GM21825 (cell line): Measurements from ENCODE around the gene FAM76B.
A peak's percentile ranks its signal among the peaks of the same experiment; 100 is the strongest.
"Not testable (repeated sequence)": the region's sequence is repeated elsewhere in the genome, so short reads cannot be mapped to it uniquely, and the experiment has no call there.

Experiments used
- ATAC-seq: cut with Tn5 transposase; IDR thresholded peaks from one replicate; pipeline ENCODE4 v1.9.1; 2021; ENCODE audit warnings: mild to moderate bottlenecking, moderate library complexity; ENCODE audit not compliant: unreplicated experiment

Gene FAM76B

DNA sequence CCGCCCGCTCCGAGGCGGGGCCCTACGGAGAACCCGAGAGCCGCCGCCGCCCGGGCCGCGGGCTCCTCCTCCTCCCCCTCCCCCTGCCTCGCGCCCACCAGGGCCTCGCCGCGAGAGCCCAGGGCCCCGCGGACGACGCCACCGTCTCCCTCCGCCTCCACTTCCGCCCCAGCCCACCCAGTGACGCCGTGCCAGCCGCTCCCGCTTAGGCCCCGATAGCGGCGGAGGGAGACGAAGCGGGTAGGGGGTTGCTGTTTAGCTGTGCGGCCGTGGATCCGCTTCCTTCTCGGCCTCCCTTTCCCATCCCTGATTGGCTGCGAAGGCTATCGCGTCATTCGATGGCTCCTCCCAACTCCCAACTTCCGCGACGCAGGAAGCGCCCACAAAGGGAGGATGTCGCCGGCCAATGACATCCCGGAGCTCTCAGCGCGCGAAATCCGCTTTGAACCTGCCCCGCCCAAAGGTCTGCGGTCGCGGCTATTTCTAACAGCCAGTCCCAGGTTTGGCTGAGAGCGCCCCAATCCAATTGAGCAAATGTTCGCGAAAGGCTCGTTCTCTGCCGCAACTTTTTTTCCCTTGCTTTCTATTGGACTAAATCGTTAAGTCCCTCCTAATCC is at the start of gene FAM76B:
Gene FAM76B, minus strand, starts transcription at position 277 of the 617 bp plus-strand sequence. CDS start 304 bp downstream, outside the sequence.
- ATAC-seq: peak; percentile 74

DNA sequence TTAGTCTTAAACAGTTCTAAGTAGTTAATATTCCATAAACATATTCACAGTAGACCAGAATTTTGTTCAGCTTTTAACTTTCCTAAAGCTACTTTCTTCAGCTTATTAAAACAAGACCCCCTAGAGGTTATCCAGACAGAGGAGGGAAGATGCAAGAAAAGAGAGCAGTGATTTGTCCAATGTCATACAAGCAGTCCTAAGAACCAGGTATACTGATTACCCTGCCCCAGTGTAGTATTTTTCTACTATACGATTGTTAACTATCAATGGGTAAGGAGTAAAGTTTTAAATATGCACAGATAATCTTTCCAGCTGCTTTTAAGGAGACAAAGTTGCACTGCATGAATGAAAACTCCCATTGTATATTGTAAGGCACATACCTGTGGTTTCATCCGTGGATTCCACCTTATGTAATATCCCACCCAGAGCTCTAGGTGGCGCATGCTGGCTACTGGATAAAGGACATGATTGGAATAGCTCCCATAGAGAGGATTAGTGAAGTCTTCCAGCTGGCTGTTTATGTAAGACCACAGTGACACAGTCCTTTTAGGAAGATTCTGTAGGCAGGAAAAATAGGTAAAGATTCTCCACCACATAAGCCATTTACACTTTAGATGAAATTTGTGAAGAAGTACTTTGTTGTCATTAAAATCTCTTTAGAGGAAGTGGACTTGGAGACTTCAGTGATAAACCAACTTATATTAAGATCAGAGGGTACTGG is 46.3 kb upstream of the FAM76B start:
- peak; percentile 92 for ATAC-seq

DNA sequence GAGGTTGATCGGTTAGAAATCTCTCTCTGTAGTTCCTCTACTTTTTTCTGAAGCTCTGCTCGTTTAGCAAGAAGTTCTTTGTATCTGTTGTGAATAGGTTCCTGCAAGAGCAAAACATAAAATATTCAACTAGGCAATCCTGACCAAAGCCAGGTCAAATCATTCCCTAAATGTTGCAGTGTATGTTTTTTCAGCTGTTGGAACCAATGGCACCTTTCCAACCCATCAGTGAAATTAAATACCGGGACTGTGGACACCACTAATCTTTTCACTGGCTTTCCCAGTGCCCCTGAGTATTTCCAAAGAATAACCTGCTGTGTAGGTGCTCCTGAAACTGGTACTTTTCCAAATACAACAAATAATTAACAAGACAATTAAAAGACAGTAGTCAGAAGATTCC is 45.8 kb upstream of the FAM76B start:
- ATAC-seq: no peak

DNA sequence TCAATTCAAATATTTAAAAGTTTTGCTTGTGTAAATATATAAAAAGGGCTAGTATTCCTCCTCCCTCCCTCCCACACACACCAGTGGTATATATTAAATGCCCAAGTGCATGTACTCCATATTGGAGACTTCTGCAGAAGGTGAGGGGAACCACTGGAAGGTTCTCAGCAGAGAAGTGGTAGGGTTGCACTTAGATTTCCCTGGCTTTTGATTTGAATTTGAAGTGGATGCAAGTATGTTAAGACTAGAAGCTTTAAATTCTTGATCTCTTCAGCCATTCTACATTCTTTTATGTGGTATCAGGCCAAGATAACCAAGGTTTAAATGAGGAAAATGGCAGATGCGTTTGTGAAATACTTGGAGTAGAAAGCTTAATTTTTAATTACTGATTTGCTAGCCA is 43.8 kb upstream of the FAM76B start:
- no peak for ATAC-seq

DNA sequence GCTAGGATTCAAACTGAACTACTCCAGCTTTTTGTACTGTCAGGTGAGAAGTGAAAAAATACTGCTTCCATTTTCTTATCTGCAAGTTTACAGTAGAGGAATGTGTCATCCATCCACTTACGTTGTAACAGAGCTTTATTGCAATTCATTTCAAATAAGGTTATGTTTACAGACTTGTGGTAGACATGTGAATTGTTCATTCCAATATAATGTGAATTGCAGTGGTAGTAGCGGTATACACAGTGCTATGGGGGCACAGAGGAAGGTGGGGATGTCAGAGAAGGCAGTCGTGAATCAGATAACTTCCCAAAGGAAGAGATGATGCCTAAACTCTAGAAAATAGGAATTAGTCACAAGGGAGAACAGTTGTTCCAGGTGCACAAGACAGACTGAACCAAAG is 43.2 kb upstream of the FAM76B start:
- ATAC-seq: no peak

DNA sequence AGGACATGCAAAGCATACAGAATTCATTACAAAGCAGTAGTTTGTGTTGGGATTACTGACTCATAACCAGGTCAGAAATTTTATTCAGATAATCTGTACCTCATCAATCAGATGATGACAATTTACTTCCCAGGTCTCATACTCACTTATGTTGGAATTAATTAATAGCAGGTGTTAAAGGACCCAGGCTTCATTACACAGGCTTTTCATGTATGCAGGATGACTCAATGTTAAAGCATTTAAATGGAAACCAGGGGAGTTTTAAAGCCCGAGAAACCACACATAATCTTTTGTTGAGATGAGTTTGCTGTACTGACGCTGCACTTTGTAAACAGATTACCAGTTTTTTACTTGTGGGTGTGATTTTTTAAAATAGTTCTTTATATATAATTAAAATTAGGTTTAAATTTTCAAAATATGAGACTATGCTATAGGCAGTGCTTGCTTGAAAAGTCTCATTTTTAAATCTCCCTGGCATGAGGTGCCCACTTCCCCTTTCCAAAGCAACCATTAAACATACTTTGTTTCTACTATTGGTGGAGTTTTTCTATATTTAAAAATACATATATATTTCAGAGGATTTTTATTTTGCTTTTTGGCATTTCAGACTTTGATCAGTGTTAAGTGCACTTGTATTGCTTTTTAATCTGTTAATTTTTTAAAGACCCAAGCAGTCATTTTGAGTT is 41.8 kb upstream of the FAM76B start:
- ATAC-seq: no peak

DNA sequence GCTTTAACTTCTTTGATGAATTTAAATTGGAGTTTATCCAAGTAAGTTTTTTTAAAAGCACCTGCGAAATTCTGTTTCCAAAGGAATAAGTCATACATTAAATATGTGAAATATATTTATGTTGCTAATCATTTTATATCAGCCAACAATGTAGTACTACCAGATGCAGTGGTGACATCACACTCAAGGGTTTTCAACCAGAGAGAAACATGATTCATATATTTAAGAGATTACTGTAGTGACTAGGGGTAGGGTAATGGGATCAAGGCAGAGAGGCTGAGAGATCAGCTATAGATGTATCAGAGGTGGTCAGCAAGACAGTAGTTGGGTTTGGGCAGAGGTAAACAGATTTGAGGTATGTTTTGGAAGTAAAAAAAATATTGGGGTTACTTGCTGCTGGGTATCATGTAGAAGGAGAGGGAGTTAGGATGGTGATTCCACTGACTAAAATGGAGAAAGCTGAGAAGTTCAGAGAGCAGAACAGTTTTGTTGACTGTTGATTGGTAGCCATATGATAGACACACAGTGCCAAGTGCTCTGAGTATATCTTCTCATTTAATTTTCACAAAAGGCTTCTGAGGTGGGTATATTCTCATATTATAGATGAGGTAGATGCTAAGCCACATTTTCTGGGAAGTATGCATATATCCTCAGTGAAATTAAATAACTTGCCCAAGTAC is 40.1 kb upstream of the FAM76B start:
- no peak for ATAC-seq

DNA sequence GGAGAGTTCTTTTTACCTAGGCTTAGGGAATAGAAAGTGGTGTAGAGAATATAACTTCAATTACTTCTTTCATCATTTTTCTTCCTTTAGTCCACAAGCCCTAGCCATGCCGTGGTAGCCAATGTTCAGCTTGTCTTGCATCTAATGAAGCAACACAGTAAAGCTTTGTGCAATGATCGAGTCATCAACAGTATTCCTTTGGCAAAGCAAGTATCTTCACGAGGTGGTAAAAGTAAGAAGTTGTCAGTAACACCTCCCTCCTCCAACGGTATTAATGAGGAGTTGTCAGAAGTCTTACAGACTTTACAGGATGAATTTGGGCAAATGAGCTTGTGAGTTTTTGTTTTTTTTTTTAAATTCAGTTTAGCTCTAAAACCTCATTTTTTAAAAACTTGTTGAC is 38.1 kb upstream of the FAM76B start:
- ATAC-seq: no peak

DNA sequence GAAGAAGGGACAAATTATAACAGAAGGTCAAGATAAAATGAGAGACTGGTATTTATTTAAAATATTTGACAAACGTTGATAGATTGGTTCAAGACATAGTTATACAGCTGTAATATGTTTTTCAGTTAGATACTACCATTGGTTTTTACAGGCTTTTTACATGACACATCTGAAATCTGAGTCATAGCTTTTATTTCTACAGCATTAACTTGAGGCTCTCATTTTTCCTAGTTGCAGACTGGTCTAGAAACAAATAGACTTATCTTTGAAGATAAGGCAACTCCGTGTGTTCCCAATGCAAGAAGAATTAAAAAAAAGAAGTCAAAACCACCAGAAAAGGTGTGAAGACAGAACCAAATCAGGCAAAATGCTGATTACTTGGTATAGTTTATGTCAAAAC is 32.1 kb upstream of the FAM76B start:
- ATAC-seq: no peak

DNA sequence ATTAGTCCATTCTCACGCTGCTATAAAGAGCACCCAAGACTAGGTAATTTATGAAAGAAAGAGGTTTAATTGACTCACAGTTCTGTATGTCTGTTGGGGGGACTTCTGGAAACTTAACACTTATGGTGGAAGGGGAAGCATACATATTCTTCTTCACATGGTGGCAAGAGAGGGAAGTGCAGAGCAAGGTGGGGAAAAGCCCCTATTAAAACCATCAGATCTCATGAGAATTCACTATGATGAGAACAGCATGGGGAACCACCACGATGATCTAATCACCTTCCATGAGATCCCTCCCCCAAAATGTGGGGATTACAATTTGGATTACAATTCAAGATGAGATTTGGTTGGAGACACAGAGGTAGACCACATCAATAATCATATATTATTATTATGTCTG is 26.5 kb upstream of the FAM76B start:
- no peak for ATAC-seq

DNA sequence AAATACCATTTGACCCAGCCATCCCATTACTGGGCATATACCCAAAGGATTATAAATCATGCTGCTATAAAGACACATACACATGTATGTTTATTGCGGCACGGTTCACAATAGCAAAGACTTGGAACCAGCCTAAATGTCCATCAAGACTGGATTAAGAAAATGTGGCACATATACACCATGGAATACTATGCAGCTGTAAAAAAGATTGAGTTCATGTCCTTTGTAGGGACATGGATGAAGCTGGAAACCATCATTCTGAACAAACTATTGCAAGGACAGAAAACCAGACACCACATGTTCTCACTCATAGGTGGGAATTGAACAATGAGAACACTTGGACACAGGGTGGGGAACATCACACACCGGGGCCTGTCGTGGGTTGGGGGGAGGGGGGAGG is 21.5 kb upstream of the FAM76B start:
- ATAC-seq: not testable (repeated sequence)

DNA sequence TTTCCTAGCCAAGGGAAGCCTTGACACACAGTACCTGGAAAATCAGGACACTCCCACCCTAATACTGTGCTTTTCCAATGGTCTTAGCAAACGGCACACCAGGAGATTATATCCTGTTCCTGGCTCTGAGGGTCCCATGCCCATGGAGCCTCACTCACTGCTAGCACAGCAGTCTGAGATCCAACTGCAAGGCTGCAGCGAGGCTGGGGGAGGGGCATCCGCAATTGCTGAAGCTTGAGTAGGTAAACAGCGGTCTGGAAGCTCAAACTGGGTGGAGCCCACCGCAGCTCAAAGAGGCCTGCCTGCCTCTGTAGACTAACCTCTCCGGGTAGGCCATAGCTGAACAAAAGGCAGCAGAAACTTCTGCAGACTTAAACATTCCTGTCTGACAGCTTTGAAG is 16.9 kb upstream of the FAM76B start:
- not testable (repeated sequence) for ATAC-seq

DNA sequence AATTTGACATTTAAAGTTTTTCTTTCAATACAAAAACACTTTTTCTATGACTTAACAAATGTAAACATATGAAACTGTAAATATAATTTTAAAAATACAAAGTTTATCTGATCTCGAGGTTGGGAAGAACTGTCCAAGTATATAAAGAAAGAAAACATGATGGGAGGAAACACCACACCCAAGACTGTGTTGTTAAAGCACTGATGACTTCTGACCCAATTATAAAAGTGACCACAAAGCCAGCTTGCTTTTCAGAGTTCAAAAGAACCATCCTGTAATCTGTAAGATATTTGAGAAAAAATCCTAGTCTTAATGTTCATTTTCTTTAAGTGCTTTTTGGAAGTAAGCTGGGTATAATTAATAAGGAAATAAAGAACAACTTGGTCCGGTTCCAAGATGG is 16.3 kb upstream of the FAM76B start:
- no peak for ATAC-seq

DNA sequence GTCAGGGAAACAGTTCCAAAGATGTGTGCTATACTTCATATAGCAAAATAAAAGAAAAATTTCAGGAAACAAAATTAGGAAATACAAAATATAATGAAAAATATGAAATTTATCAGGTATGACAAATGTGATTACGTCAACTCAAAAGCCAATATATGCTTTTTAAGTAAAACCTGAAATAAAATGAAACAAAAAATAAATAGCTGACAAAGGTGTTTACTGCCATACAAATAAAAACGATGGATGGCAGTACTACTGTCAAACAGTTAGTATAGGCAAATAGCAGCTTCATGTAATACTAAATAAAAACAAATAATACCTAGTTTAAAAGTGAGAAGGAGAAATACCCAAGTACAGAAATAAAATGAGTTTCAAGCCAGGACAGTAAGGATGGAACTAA is 14.4 kb upstream of the FAM76B start:
- no peak for ATAC-seq

DNA sequence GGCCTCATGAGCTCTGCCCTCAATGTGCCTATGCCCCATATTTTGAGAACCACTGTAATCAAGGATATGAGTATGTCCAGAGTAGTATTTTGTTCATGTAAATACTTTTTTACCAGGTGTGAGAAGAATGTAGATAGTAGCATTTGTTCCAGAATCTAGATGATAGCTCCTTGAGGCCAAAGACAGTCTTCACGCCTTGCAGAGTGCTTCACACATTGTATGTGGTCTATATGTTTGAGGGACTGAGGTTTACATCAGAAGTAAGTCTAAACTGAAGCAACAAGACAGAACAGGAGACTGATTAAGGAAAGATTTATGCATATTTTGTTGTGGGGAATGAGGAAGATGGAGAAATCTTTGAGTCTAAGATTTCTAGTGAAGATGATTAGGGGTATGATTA is 13.2 kb upstream of the FAM76B start:
- ATAC-seq: no peak

DNA sequence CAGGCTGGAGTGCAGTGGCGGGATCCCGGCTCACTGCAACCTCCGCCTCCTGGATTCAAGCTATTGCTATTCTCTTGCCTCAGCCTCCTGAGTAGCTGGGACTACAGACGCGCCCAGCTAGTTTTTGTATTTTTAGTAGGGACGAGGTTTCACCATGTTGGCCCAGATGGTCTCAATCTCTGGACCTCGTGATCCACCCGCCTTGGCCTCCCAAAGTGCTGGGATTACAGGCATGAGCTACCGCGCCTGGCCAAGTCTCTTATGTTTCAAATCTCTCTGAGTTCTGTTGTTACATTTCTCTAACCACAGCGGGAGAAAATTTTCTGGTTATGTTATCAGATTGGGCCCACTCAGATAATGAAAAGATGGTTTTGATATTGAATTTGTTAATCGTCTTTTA is 10.9 kb upstream of the FAM76B start:
- ATAC-seq: no peak

DNA sequence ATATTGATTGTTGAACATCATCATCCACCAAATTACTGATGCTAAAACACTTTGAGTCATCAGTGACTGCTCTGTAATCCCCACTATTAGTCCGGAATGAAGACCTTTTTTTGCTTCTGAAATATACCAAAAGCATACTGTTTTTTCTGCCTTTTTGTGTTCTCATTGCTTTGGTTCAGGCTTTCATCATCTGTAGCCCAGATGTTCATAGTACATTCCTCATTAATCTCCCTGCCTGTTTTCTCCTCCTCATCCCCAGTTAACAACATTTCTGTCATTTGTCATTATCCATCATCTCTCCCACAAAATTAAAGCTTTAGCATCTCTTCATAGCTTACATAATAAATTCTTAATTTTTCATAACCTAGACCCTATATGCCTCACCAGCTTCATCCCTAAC is 10.0 kb upstream of the FAM76B start:
- no peak for ATAC-seq

DNA sequence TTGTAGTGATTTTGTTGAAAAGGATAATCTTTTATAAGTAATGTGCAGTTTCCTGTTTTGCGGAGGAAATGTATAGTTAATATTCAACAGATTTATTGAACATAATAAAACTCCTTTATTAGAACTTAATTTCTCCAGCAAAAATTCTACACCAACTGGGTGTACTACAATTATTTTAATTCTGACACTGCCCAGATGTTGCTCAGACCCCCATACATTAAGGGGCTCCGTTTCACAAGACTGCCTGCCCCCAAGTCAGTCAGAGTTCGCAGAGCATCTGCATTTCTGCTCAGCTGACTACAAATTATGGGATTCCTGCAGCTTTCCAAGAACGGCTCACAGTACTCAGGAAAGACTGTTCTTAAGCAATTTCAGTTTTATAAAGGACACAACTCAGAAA is 6.9 kb upstream of the FAM76B start:
- ATAC-seq: no peak

DNA sequence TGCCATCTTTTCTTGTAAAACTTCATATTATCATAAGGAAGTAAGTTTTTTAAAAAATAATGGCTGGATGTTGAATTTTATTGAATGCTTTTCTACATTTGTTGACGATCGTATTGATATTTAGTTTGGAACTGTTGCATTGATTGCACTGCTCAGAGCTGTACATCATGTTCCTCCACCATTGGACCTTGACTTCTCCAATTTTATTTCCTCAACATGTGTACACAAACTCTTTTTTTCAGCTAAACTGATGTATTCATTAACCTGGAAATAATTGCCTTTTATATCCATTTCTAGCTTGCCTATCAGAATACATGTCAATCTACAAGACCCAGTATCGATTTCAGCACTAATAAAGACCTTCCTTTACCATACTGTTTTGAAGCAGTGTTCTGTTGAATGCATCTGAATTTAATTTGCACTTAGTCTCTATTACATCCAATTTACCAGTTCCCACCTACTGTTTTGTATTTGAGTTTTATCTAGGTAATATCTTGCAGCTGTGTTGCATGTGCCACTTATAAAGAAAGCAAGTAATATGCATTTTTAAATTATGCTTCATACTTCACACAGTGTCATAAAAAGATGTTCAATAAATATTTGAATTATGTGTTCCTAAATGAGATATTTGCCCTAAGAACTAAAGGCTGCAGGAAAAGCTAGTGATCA is 6.2 kb upstream of the FAM76B start:
- ATAC-seq: no peak

DNA sequence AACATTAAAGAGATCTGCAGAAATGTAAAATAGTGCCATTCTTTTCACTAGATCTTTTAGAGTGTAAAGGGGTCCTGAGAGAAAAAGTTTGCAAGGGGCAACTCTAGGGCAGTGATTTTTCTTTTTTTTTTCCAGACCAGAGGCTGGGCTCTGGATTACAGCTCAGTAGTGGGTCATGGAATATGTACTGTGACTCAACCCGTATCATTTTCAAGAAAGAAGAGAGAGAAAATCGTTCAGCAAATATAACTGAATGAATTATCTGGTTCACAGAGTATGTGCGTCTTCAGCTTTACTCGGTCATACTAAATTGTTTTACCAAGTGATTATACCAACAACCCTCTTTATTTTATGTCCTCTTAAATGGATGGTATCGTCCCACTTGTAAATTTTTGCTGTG is 4.5 kb upstream of the FAM76B start:
- ATAC-seq: no peak

DNA sequence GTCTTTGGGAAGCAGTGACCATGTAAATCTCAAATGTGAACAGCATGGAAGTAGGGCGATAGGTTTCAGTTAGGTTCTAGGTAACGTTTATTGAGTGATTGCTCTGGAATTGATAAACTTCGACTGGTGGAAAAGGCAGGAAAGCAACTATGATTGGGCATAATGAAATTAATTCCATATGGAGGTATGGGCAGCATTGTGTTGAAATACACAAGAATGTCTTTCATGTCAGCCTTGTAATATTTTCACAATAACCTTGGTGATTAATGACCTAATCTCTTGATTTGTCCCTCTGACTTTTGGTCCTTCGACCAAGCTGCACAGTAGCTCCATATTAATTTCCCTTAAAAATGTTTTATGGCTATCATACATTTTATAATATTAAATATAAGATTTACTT is 3.5 kb upstream of the FAM76B start:
- ATAC-seq: no peak
